NCI-H524 treated with DMSO at 0.1 percent for 48 hours (cell line): Measurements from ENCODE around the gene GULP1.
"Not testable (repeated sequence)": the region's sequence is repeated elsewhere in the genome, so short reads cannot be mapped to it uniquely, and the experiment has no call there.

Source experiments
- DNase-seq: peaks from one replicate; lab custom pipeline; 2025; lab: John Stamatoyannopoulos, UW

The GULP1 gene

DNA sequence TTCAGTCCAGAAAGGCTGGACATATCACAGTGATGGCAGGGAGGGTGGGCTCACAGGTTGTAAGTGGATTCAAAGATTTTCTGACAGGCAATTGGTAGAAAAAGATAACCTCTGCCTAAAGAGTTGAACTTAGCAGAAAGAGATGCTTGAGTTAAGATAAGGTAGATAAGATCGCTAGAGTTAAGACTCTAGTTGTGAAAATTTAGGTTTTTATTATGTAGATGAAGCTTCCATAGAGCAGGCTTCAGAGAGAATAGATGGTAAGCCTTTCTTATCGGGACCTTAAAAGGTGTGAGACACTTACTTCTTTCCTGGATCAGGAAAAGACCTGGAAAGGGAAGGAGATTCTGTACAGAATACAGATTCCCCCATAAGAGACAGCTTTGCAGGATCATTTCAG, 134.4 kb downstream of the GULP1 start:
- no peak for DNase-seq

GRCh38 chr2:188430705-188431104, 139.0 kb downstream of the GULP1 start:
- no peak for DNase-seq

GRCh38 chr2:188434018-188434417, 142.3 kb downstream of the GULP1 start:
- DNase-seq: no peak

DNA sequence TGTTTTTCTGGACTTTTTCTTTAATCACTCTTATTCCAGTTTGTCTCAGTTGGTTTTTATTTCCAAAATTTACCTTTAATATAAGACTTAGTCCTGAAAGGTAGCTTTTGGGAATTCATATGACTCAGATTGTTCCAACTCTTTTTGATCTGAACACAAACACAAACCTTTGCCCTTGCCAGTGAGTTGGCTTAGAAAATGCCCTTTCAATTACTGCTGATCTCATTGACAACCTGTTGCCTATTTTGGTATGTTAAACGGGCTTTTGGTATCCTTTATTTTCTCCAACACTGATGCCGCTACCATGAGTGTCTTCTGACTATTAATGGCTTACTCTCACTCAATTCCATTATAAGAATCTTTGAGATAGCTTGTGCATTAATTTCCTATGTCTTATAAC, 143.4 kb downstream of the GULP1 start:
- DNase-seq: no peak

DNA sequence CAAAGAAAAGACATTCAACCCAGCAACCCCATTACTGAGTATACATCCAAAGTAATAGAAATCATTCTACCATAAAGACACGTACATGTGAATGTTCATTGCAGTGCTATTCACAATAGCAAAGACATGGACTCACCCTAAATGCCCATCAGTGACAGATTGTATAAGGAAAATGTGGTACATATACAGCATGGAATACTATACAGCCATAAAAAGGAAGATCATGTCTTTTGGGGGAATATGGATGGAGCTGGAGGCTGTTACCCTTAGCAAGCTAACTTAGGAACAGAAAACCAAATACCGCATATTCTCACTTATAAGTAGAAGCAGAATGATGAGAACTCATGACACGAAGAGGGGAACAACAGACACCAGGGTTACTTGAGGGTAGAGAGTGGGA, 145.9 kb downstream of the GULP1 start:
- DNase-seq: no peak

DNA sequence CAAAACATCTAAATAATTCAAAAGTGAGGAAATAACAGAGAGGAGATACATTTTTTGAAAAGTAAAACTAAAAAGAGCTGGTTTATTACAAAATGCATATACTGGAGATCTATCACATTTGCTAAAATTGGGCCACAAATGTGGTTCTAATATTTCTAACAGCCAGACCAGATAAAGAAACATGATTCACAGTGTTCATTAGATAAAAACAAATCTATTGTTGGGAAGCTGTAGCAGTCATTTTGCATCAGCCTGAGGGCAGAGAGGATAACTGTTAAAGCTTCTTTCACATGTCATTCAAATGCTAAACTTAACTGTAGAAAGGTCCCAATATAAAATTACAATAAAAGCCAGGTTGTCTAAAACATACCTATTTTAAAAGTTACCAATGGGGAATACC, 148.3 kb downstream of the GULP1 start:
- DNase-seq: no peak

- no peak for DNase-seq
These were observed 149.2 kb downstream of the GULP1 start for GRCh38 chr2:188440849-188441248.

- DNase-seq: no peak
These were observed 149.7 kb downstream of the GULP1 start for GRCh38 chr2:188441288-188441947.

- no peak for DNase-seq
These were observed 151.5 kb downstream of the GULP1 start for GRCh38 chr2:188443207-188443606.

DNA sequence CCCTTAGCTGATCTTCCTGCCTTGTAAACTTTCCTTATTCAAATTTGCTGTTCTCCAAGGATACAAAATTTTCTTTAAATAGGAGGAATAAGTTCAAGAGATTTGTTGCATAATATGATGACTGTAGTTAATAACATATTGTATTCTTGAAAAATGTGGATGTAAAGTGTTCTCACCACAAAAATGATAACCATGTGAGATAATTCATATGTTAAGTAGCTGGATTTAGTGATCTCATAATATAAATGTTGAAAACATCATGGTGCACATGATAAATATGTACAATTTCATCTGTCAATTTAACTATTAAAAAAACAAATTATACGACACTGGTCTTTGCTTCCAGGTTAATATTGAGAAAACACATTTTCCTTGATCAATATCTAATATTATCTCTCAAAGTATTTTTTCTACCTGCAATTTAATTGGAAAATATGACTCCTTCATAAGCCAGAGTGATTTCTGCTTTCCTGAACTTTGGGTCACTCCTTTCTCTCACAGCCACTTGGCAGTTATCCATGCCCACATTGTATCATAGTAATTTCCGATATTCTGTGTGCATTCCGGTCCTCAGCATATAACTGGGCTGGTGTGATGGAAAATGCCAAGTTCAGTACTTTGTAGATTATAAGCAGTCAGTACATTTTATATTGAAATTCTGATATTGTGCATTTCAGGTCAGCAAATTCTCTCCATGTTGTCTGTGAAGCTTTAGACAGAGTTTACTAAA, 152.6 kb downstream of the GULP1 start:
- no peak for DNase-seq

GRCh38 chr2:188449561-188449960, 157.9 kb downstream of the GULP1 start:
- DNase-seq: no peak

DNA sequence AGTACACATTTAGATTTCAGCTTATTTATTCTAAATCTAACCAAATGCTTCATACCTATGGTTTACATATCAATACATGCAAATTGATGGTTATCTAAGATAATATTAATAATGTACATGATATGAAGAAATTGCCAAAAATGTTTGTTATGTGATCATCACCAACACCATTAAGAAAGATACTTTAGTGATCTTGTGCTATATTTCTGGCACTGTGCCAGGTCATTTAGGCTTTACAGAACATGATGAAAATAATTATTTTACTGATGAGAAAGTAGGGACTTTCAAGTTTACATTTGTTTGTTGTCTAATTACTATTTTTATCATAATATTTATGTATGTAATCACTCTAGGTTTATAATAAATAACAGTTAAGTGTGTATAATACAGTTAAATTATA, 158.3 kb downstream of the GULP1 start:
- no peak for DNase-seq

DNA sequence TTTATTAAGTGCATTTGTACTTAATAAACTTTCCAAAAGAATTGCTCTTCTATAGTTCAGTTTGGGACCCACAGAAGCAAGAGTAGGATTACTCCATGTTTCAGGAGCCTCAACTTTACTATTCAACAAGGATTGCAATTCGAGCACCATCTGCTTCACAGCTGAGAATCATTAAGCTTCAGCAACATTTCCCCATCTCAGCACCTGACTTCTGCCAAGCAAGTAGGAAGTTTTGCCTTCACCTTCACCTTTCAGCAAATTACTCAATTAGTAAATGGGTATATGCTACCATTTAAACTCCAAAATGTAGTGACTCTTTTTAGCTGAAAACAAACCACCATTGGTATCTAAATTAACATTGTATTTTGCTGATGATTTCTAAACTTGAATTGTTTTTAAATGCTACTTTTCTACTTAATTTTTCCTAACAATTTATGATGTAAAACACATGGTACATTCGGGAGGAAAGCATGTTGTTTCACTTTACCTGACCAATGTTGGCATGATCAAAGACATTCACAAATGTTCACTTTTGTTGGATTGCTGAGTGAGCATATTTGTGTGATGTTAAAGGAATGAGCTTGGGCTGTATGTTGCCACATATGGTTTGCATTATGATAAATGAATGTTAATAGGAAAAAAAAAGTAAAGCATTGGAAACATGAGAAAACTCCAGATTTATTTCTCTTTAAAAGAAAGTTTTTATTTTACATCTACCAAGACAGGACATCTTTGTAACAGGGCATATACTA, 159.2 kb downstream of the GULP1 start:
- DNase-seq: no peak

DNA sequence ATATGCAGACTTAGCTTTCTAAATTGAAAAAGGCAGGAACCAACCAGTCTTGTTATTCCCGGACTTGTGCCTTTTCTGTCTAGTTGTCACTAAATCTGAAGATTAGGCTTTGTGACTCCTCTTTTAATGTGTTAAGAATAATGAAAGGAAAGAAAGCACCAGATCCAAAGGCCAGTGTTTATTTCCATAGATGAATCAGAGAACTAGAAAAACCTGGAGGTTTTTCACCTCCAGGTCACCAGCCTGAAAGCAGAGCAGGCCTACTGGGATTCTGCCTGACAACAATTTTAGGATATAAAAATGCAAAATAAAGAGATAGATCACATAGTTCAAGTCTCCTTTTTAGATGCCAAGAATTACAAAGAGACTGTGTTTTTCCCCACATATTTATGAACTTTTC, 160.4 kb downstream of the GULP1 start:
- DNase-seq: no peak

DNA sequence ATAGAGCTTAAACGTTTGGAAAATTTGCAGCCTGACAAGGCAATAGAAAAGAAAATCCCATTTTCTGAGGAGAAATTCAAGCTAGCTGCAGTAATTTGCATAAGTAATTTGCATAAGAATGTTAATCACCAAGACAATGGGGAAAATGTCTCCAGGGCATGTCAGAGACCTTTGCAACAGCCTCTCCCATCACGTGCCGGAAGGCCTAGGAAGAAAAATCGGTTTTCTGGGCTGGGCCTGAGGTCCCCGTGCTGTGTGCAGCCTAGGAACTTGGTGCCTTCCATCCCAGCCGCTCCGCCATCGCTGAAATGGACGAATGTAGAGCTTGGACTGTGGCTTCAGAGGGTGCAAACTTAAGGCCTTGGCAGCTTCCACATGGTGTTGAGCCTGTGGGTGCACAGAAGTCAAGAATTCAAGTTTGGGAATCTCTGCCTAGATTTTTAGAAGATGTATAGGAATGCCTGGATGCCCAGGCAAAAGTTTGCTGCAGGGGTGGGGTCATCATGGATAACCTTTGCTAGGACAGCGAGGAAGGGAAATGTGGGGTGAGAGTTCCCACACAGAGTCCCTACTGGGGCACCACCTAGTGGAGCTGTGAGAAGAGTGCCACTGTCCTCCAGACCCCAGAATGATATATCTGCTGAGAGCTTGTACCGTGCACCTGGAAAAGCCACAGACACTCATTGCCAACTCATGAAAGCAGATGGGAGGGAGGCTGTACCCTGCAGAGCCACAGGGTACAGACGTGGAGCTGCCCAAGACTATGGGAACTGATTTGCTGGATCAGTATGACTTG, 164.6 kb downstream of the GULP1 start:
- DNase-seq: no peak

DNA sequence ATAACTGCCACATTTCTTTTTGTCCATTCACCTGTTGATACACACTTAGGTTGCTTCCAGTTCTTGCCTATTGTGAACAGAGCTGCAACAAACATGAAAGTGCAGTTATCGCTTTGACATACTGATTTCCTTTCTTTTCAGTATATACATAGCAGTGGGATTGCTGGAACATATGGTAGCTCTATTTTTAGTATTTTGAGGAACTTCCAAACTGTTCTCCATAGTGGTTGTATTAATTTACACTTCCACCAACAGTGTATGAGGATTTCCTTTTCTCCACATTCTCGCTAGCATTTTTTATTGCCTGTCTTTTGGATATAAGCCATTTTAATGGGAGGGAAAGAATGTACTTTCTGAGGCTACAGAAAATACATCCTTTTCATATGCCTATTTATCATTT, 167.4 kb downstream of the GULP1 start:
- no peak for DNase-seq

GRCh38 chr2:188466078-188466477, 174.4 kb downstream of the GULP1 start:
- not testable (repeated sequence) for DNase-seq

DNA sequence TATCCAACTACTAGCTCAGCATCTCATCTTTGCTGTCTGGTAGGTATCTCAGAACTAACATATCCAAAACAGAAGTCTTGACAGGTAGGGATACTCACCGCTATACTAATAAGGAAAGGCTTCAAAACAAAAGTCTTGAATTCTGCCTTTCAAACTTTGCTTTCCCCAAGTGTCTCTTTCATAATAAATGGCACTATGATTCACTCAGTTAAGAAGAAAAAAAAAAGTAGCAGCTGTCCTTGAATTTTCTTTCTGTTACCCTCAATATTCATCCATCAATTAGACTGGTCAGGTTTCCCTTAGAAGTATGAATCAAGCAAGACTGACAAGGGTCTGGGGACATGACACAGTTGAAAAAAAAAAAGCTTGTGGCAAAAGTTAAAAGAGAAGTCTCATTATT, 175.1 kb downstream of the GULP1 start:
- no peak for DNase-seq

GRCh38 chr2:188471166-188471565, 179.5 kb downstream of the GULP1 start:
- DNase-seq: no peak

DNA sequence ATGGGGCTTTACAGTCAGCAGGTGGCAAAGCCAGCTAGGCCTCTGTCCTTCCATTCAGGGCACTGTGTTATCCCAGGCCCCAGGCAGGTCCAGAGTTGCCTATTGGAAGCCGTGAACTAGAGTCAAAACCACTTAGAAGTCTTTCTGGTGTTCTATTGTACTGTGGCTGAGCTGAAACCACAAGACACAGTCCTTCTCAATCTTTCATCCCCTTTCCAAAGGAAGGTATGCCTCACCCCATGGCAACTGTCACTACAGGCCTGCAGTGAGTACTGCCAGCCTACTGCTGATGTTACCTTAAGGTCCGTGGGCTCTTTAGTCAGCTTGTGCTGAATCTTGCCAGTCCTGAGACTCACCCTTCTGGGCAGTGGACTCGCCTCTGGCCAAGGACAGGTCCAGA, 181.6 kb downstream of the GULP1 start:
- no peak for DNase-seq

DNA sequence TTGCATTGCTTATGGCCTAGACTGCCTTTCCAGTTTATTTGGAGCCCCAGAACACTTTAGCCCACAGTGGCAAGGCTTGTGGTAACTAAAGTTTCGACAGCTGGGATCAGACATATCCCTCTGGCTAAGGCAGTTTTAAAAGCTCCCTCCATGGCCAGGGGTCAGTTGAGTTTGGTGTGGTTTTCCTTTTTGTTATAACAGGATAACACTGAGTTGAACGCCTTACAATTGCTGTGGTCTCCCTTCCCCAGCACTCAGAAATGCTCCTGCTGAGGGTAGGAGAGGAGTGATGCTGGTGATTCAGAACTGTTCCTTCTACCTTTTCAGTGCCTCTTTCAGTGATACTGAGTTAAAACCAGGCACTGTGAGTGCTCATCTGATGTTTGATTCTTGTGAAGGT, 182.6 kb downstream of the GULP1 start:
- DNase-seq: no peak

- DNase-seq: no peak
These were observed 184.3 kb downstream of the GULP1 start for GRCh38 chr2:188475945-188476344.
